ENCODE results near the gene UTP4.

Gene UTP4

DNA sequence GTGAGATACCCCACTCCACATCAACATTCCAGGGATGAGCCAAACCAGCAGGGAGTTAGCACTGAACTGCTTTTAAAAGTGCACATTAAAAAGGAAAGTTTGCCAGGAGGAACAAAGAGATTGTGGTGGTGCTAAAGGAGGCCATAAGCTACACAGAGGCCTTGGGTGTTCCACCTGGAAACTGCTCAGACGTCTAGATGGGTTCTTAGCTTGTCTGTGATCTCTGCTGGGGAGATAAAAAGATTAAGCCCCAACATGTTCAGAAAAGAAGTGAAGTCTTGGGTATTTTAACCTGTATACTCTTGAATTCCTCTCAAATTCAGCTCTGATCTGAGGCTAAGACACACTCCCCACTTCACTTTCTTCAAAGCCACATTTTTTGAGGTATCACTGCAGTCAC, 16.6 kb upstream of the UTP4 start:
- Histone ChIP-seq H3K79me2 (ENCODE audit: low read length) (no peaks in the 10 kb centered on the region), H4K20me1 (ENCODE audit: insufficient read depth, low read length) (peaks cover 22% of the 10 kb centered on the region), H3K36me3 (replicated peaks; ENCODE audit: low read depth, low read length) (peaks cover 19% of the 10 kb centered on the region)

GRCh38 chr16:69116256-69116875, 16.1 kb upstream of the UTP4 start:
- Histone ChIP-seq H2AFZ (ENCODE audit: low read depth, low read length) (no peak overlapping the region), H3K4me3 (ENCODE audit: low read length) (no peak overlapping the region), H3K36me3 (replicated peaks; ENCODE audit: low read depth, low read length) (peaks cover 23% of the 10 kb centered on the region), H3K4me1 (ENCODE audit: low read length) (no peaks in the 10 kb centered on the region), H3K79me2 (ENCODE audit: low read length) (no peaks in the 10 kb centered on the region), H3K9me3 (ENCODE audit: insufficient read depth, low read length) (no peaks in the 10 kb centered on the region), H3K27me3 (ENCODE audit: low read depth, low read length) (no peaks in the 10 kb centered on the region), H4K20me1 (ENCODE audit: insufficient read depth, low read length) (peaks cover 22% of the 10 kb centered on the region), H3K4me2 (ENCODE audit: low read length) (no peak overlapping the region), H3K27ac (ENCODE audit: low read length) (no peak overlapping the region), H3K9ac (ENCODE audit: low read length) (no peak overlapping the region)
- no peak for TF ChIP-seq EZH2phosphoT487 (IDR thresholded peaks at IDR 0.05; ENCODE audit: low read depth)
- TF ChIP-seq, protein P1, sequence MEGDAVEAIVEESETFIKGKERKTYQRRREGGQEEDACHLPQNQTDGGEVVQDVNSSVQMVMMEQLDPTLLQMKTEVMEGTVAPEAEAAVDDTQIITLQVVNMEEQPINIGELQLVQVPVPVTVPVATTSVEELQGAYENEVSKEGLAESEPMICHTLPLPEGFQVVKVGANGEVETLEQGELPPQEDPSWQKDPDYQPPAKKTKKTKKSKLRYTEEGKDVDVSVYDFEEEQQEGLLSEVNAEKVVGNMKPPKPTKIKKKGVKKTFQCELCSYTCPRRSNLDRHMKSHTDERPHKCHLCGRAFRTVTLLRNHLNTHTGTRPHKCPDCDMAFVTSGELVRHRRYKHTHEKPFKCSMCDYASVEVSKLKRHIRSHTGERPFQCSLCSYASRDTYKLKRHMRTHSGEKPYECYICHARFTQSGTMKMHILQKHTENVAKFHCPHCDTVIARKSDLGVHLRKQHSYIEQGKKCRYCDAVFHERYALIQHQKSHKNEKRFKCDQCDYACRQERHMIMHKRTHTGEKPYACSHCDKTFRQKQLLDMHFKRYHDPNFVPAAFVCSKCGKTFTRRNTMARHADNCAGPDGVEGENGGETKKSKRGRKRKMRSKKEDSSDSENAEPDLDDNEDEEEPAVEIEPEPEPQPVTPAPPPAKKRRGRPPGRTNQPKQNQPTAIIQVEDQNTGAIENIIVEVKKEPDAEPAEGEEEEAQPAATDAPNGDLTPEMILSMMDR (IDR thresholded peaks at IDR 0.05; ENCODE audit: low read depth, low read length), result no peak

More for the DNA sequence above, 16.6 kb upstream of the UTP4 start:
- Histone ChIP-seq H3K9me3 (ENCODE audit: insufficient read depth, low read length) (no peaks in the 10 kb centered on the region), H3K27ac (ENCODE audit: low read length) (no peak overlapping the region), H3K4me2 (ENCODE audit: low read length) (no peak overlapping the region), H3K4me1 (ENCODE audit: low read length) (no peaks in the 10 kb centered on the region), H3K4me3 (ENCODE audit: low read length) (no peak overlapping the region), H2AFZ (ENCODE audit: low read depth, low read length) (no peak overlapping the region), H3K9ac (ENCODE audit: low read length) (no peak overlapping the region), H3K27me3 (ENCODE audit: low read depth, low read length) (no peaks in the 10 kb centered on the region)
- TF ChIP-seq, protein P1 (IDR thresholded peaks at IDR 0.05; ENCODE audit: low read depth, low read length), result no peak

- Histone ChIP-seq H2AFZ (ENCODE audit: low read depth, low read length) (no peak overlapping the region), H3K4me3 (ENCODE audit: low read length) (no peak overlapping the region), H3K4me2 (ENCODE audit: low read length) (no peak overlapping the region), H3K27me3 (ENCODE audit: low read depth, low read length) (no peaks in the 10 kb centered on the region), H3K9ac (ENCODE audit: low read length) (no peak overlapping the region), H3K79me2 (ENCODE audit: low read length) (no peaks in the 10 kb centered on the region), H3K9me3 (ENCODE audit: insufficient read depth, low read length) (no peaks in the 10 kb centered on the region), H4K20me1 (ENCODE audit: insufficient read depth, low read length) (peaks cover 22% of the 10 kb centered on the region), H3K27ac (ENCODE audit: low read length) (no peak overlapping the region), H3K4me1 (ENCODE audit: low read length) (no peaks in the 10 kb centered on the region), H3K36me3 (replicated peaks; ENCODE audit: low read depth, low read length) (peaks cover 23% of the 10 kb centered on the region)
- no peak for TF ChIP-seq EZH2phosphoT487 (IDR thresholded peaks at IDR 0.05; ENCODE audit: low read depth)
- TF ChIP-seq, protein P1 (IDR thresholded peaks at IDR 0.05; ENCODE audit: low read depth, low read length), result no peak
Measured at GRCh38 chr16:69116906-69117305, 15.5 kb upstream of the UTP4 start.

DNA sequence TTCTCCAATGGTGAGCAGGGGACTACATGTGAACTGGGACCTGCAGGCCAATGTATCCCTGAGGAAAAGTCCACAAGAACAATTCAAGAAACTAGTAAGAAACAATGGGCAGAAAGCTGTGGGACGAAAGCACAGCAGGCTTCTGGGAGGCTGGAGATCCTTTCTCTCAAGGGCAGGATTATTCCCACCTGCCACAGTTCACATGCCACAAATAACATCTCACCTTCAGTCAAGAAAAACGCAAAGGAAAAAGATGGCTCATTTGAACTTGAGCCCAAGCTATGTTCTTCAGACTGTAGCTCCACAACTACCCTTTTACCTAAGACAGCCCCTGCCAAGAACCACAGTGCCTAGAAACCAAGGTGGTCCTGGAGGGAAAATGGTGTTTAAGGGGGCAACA, 14.0 kb upstream of the UTP4 start:
- no peaks in the 10 kb centered on the region for H3K9me3 ChIP-seq (ENCODE audit: insufficient read depth, low read length)
- H3K9ac ChIP-seq (ENCODE audit: low read length), result no peak overlapping the region
- H3K36me3 ChIP-seq (replicated peaks; ENCODE audit: low read depth, low read length), result peaks cover 26% of the 10 kb centered on the region
- peaks cover 4% of the 10 kb centered on the region; the same call in 1 of the 2 replicates for H3K79me2 ChIP-seq (ENCODE audit: low read length)
- H3K4me1 ChIP-seq (ENCODE audit: low read length), result no peaks in the 10 kb centered on the region
- peaks cover 11% of the 10 kb centered on the region for H4K20me1 ChIP-seq (ENCODE audit: insufficient read depth, low read length)
- no peak overlapping the region for H2AFZ ChIP-seq (ENCODE audit: low read depth, low read length)
- H3K4me2 ChIP-seq (ENCODE audit: low read length), result no peak overlapping the region
- no peak overlapping the region for H3K27ac ChIP-seq (ENCODE audit: low read length)
- TF ChIP-seq, protein P1 (IDR thresholded peaks at IDR 0.05; ENCODE audit: low read depth, low read length), result no peak
- TF ChIP-seq EZH2phosphoT487 (IDR thresholded peaks at IDR 0.05; ENCODE audit: low read depth), result no peak
- no peak overlapping the region for H3K4me3 ChIP-seq (ENCODE audit: low read length)
- no peaks in the 10 kb centered on the region for H3K27me3 ChIP-seq (ENCODE audit: low read depth, low read length)
